HepG2 (cell line): ENCODE data around the gene CMTM1. TPM values are rescaled to one million over a fixed set of nuclear protein-coding genes. Genes with fewer than 3 reads are reported as not detected.

ENCODE experiments used
- ATAC-seq: fragments of 200-7000 bp; cut with Tn5 transposase; 3 replicates; pipeline ENCODE4 v1.9.1; 2020; ENCODE audit warnings: mild to moderate bottlenecking, moderate library complexity
- BruUV-seq: library from RNA; stranded (reverse); fragments of 400-500 nt; replicated peaks from 2 replicates; lab custom pipeline; 2021; lab: Mats Ljungman, UMichigan
- CTCF ChIA-PET: fragments of 300-600 bp; formaldehyde crosslinking; extraction: SDS; loops from one replicate; lab custom pipeline; 2021; ENCODE audit warnings: low total read pairs, inconsistent platforms, low intra/inter-chr PET ratio; lab: Yijun Ruan, JAX
- POLR2A ChIA-PET: fragments of 350-600 bp; sonication (Branson Sonifier 250); formaldehyde crosslinking; loops from one replicate; lab custom pipeline; 2020; ENCODE audit warnings: antibody characterized with exemption, inconsistent platforms; lab: Yijun Ruan, JAX
- DNase-seq: peaks from one replicate; pipeline ENCODE4 v3.0.0-alpha.2; 2015; ENCODE audit warnings: low spot score
- FAIRE-seq: peaks from 3 replicates; lab custom pipeline; 2011; peaks lifted over from hg19 to GRCh38; lab: Jason Lieb, UNC
- H2AFZ ChIP-seq: one replicate; pipeline ENCODE4 v1.6.1; 2011; ENCODE audit warnings: low read length, inconsistent platforms
- H3K27ac ChIP-seq: fragments of 300-600 bp; 3 replicates; pipeline ENCODE4 v1.8.0; 2011; ENCODE audit warnings: mixed run types, mild to moderate bottlenecking, mixed read lengths, low read length, inconsistent platforms; ENCODE audit not compliant: insufficient read depth; ENCODE audit errors: extremely low read length
- H3K27me3 ChIP-seq, 2 experiments: fragments of 200-600 bp in 1 of 2; 2 replicates in 1 of 2; 3 replicates in 1 of 2; pipeline versions ENCODE4 v1.6.0 to v1.8.0; 2011; ENCODE audit warnings: low read length in 2 of 2, mild to moderate bottlenecking in 2 of 2, moderate library complexity in 2 of 2, inconsistent platforms in 1 of 2; ENCODE audit not compliant: insufficient read depth in 2 of 2, control insufficient read depth in 1 of 2
- H3K36me3 ChIP-seq, 2 experiments: fragments of 200-600 bp in 1 of 2; replicated peaks in 1 of 2; 2 replicates in 1 of 2; 3 replicates in 1 of 2; pipeline versions ENCODE4 v1.5.1 to v1.8.0; 2011; ENCODE audit warnings: low read length in 2 of 2, inconsistent platforms in 1 of 2; ENCODE audit not compliant: insufficient read depth in 2 of 2, control insufficient read depth in 1 of 2
- H3K4me1 ChIP-seq: 2 replicates; pipeline ENCODE4 v1.5.1; 2012; ENCODE audit warnings: low read length, inconsistent platforms; ENCODE audit not compliant: insufficient read depth
- H3K4me2 ChIP-seq: 2 replicates; pipeline ENCODE4 v1.6.0; 2011; ENCODE audit warnings: low read depth, low read length, inconsistent platforms
- H3K4me3 ChIP-seq, 3 experiments: fragments of 200-600 bp in 1 of 3; sonication (generic), shearing (Covaris generic) in 1 of 3; replicated peaks in 1 of 3; 2 replicates each; pipeline ENCODE4 v1.5.1; 2011 to 2016; ENCODE audit warnings: low read length in 3 of 3, inconsistent platforms in 2 of 3, low read depth in 2 of 3, mild to moderate bottlenecking in 2 of 3, control low read depth in 1 of 3, mixed read lengths in 1 of 3; ENCODE audit not compliant: insufficient read depth in 1 of 3
- H3K79me2 ChIP-seq: one replicate; pipeline ENCODE4 v1.6.1; 2011; ENCODE audit warnings: low read length, inconsistent platforms; ENCODE audit not compliant: insufficient read depth
- H3K9ac ChIP-seq: 2 replicates; pipeline ENCODE4 v1.6.0; 2011; ENCODE audit warnings: mild to moderate bottlenecking, low read depth, low read length, inconsistent platforms; ENCODE audit not compliant: insufficient read depth
- H3K9me3 ChIP-seq: 2 replicates; pipeline ENCODE4 v1.5.1; 2012; ENCODE audit warnings: mild to moderate bottlenecking, low read length
- H4K20me1 ChIP-seq: 2 replicates; pipeline ENCODE4 v1.6.0; 2011; ENCODE audit warnings: inconsistent platforms, mild to moderate bottlenecking, low read length, moderate library complexity; ENCODE audit not compliant: insufficient read depth
- BRCA1 ChIP-seq: sonication (generic); formaldehyde crosslinking; IDR thresholded peaks from 2 replicates; pipeline ENCODE4 v1.4.0; 2020; ENCODE audit warnings: missing genetic modification reagents
- E2F1 ChIP-seq: sonication (generic); formaldehyde crosslinking; IDR thresholded peaks from 2 replicates; pipeline ENCODE4 v1.5.0; 2020; ENCODE audit warnings: missing genetic modification reagents
- IKZF1 ChIP-seq: fragments of 450-650 bp; IDR thresholded peaks from 2 replicates; pipeline ENCODE4 v1.7.1; 2016
- NRL ChIP-seq: sonication (generic); formaldehyde crosslinking; IDR thresholded peaks from 2 replicates; pipeline ENCODE4 v1.5.0; 2020; ENCODE audit warnings: missing genetic modification reagents, mild to moderate bottlenecking, moderate library complexity, borderline replicate concordance
- RAD21 ChIP-seq: fragments of 450-650 bp; formaldehyde crosslinking; IDR thresholded peaks from 2 replicates; pipeline ENCODE4 v1.5.0; 2020; ENCODE audit warnings: mild to moderate bottlenecking
- TARDBP ChIP-seq: sonication (generic); formaldehyde crosslinking; IDR thresholded peaks from 2 replicates; pipeline ENCODE4 v1.8.0; 2022; ENCODE audit warnings: mild to moderate bottlenecking, missing genetic modification reagents
- XBP1 ChIP-seq: sonication (generic); formaldehyde crosslinking; IDR thresholded peaks from 2 replicates; pipeline ENCODE4 v1.5.0; 2020; ENCODE audit warnings: missing genetic modification reagents
- ZNF10 ChIP-seq: sonication (generic); formaldehyde crosslinking; IDR thresholded peaks from 2 replicates; pipeline ENCODE4 v1.4.0; 2020; ENCODE audit warnings: mild to moderate bottlenecking, low read depth, missing genetic modification reagents, borderline replicate concordance
- ZNF33A ChIP-seq: sonication (generic); formaldehyde crosslinking; IDR thresholded peaks from 2 replicates; pipeline ENCODE4 v1.5.1; 2020; ENCODE audit warnings: missing genetic modification reagents, mild to moderate bottlenecking, moderate library complexity, borderline replicate concordance
- WGBS: methylation state at CpG from one replicate; pipeline ENCODE4 v1.1.6; 2017; ENCODE audit warnings: low lambda C conversion rate; 5-methylcytosine and 5-hydroxymethylcytosine counted together
- in situ Hi-C: cut with HindIII; loops from 2 replicates; pipeline ENCODE4 v1.10.0; 2017; ENCODE audit warnings: low pct_unique_long_range_greater_than_20kb; ENCODE audit not compliant: extremely low pct_ligation_motif_present
- intact Hi-C: fragments of 100-400 bp; cut with micrococcal nuclease; formaldehyde crosslinking; loops from one replicate; pipeline ENCODE4 v1.10.0; 2022; ENCODE audit not compliant: unreplicated experiment
- polyA plus RNA-seq, 8 experiments: library from polyadenylated mRNA; depleted of rRNA in 3 of 8; stranded (reverse) in 7 of 8; unstranded in 1 of 8; fragments of >200 nt; fragmentation: Illumina TruSeq in 4 of 8; extraction: Trizol in 4 of 8; gene quantifications; 2 replicates each; pipeline versions ENCODE4 v1.2.1 to v1.2.3, GENCODE V29; 2011 to 2016; ENCODE audit warnings: low read depth in 4 of 8, missing spikeins in 1 of 8, mixed read lengths in 1 of 8; ENCODE audit not compliant: insufficient read depth in 1 of 8
- total RNA-seq, 5 experiments: library from RNA; depleted of rRNA; stranded (reverse); fragments of >200 nt; fragmentation: Illumina TruSeq; extraction: Trizol; gene quantifications; 2 replicates each; pipeline ENCODE4 v1.2.3, GENCODE V29; 2016; ENCODE audit warnings: low read depth in 1 of 5
- TF ChIP-seq, protein P1 (sequence below): sonication (generic); formaldehyde crosslinking; IDR thresholded peaks from 2 replicates; pipeline ENCODE4 v1.8.1; 2023; ENCODE audit warnings: missing genetic modification reagents, mild to moderate bottlenecking, borderline replicate concordance
- TF ChIP-seq, protein P2 (sequence below): sonication (generic); formaldehyde crosslinking; IDR thresholded peaks from 2 replicates; pipeline ENCODE4 v1.4.0; 2020; ENCODE audit warnings: missing genetic modification reagents, borderline replicate concordance

The CMTM1 gene
- total and polyA plus RNA-seq, 2 of the 13 experiments (the other 11 are each of a cell fraction or from before 2014, with no cell fraction given): 1.7 to 2.9 TPM

DNA sequence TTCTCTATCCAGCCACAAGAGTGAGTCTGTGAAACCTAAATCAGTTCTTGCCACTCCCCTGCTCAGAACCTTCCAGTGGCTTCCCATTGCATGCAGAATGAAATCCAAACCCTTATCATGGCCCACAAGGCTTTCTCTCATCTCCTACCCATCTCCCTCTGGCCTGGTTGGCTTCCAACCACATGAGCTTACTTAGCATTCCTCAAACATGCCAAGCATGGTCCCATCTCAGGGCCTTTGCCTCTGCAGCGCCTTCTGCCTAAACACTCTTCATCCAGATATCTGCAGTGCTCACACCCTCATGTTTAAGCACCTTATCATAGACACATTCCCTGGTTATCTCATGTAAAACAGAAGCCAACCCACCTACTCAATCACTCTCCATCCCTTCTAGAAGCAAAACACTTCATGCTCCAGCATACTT is 31.9 kb upstream of the CMTM1 start:
- no peak overlapping the region for H2AFZ ChIP-seq
- ATAC-seq (no peak), DNase-seq (no peak)
- TF ChIP-seq E2F1 (CRISPR knock-in tag) (no peak), RAD21 (CRISPR knock-in tag) (no peak), BRCA1 (no peak), ZNF10 (CRISPR knock-in tag) (no peak), ZNF33A (no peak), NRL (CRISPR knock-in tag) (no peak), TARDBP (CRISPR knock-in tag) (no peak), IKZF1 (no peak), XBP1 (CRISPR knock-in tag) (no peak)
- TF ChIP-seq, protein P1, sequence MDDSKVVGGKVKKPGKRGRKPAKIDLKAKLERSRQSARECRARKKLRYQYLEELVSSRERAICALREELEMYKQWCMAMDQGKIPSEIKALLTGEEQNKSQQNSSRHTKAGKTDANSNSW (CRISPR knock-in tag): no peak
- TF ChIP-seq, protein P2, sequence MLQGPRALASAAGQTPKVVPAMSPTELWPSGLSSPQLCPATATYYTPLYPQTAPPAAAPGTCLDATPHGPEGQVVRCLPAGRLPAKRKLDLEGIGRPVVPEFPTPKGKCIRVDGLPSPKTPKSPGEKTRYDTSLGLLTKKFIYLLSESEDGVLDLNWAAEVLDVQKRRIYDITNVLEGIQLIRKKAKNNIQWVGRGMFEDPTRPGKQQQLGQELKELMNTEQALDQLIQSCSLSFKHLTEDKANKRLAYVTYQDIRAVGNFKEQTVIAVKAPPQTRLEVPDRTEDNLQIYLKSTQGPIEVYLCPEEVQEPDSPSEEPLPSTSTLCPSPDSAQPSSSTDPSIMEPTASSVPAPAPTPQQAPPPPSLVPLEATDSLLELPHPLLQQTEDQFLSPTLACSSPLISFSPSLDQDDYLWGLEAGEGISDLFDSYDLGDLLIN: no peak
- TF ChIP-seq, all 625 proteins: peak for 0
- in situ Hi-C loops: no loop called here
- intact Hi-C loops: no loop called here
- Histone ChIP-seq H4K20me1 (no peaks in the 10 kb centered on the region), H3K9me3 (no peaks in the 10 kb centered on the region), H3K4me2 (no peak overlapping the region), H3K9ac (no peak overlapping the region), H3K4me3 (no peak overlapping the region), H3K79me2 (no peaks in the 10 kb centered on the region), H3K27me3 (no peaks in the 10 kb centered on the region), H3K4me1 (peaks cover 8% of the 10 kb centered on the region), H3K36me3 (peaks cover 11 to 37% of the 10 kb centered on the region in 2 experiments), H3K27ac (no peak overlapping the region)
- ChIA-PET CTCF (no interaction called here), POLR2A (no interaction called here)
- no peak for FAIRE-seq
- no TSS peak for BruUV-seq
- WGBS: 100% methylated on average over 1 of the region's 1 CpG
